Transverse colon (tissue), 4 donors: ENCODE results near the gene PI16. TPM values are rescaled to one million over a fixed set of nuclear protein-coding genes. Genes with fewer than 3 reads are reported as not detected.
"Not testable (repeated sequence)": the region's sequence is repeated elsewhere in the genome, so short reads cannot be mapped to it uniquely, and the experiment has no call there.

ENCODE experiments used
- DNase-seq: peaks from one replicate; pipeline ENCODE4 v3.0.0-alpha.2; 2019
- H3K27ac ChIP-seq, 4 donors: fragments of 200-600 bp; sonication (generic); 2 replicates each; pipeline ENCODE4 v1.5.1; 2016 to 2018; ENCODE audit warnings: inconsistent platforms in 4 of 4
- H3K27me3 ChIP-seq: fragments of 200-600 bp; sonication (generic); 2 replicates; pipeline ENCODE4 v1.5.1; 2017; ENCODE audit warnings: inconsistent platforms
- H3K36me3 ChIP-seq, 4 donors: fragments of 200-600 bp; sonication (generic); 2 replicates each; pipeline ENCODE4 v1.5.1; 2017 to 2019; ENCODE audit warnings: inconsistent platforms in 4 of 4
- H3K4me1 ChIP-seq, 4 donors: fragments of 200-600 bp; sonication (generic); 2 replicates each; pipeline ENCODE4 v1.5.1; 2017 to 2020; ENCODE audit warnings: inconsistent platforms in 4 of 4
- H3K4me3 ChIP-seq, 4 donors: fragments of 200-600 bp; sonication (generic); 1 replicate in 1 of 4; 2 replicates in 3 of 4; pipeline versions ENCODE4 v1.5.1 to v1.6.1; 2017 to 2019; ENCODE audit warnings: inconsistent platforms in 4 of 4
- H3K9me3 ChIP-seq, 2 donors: fragments of 200-600 bp; sonication (generic); 2 replicates each; pipeline ENCODE4 v1.5.1; 2017 to 2019; ENCODE audit warnings: inconsistent platforms in 2 of 2
- CTCF ChIP-seq, 5 experiments: fragments of 200-600 bp in 3 of 5; fragments of 450-650 bp in 2 of 5; sonication (generic) in 3 of 5; IDR thresholded peaks; 1 replicate in 2 of 5; 2 replicates in 3 of 5; pipeline ENCODE4 v1.5.1; 2016 to 2017; ENCODE audit warnings: antibody characterized with exemption in 5 of 5, inconsistent platforms in 3 of 5, mild to moderate bottlenecking in 2 of 5, moderate library complexity in 1 of 5
- EP300 ChIP-seq: sonication (generic); formaldehyde crosslinking; IDR thresholded peaks from one replicate; pipeline ENCODE4 v1.6.1; 2017; ENCODE audit warnings: antibody characterized with exemption, low read depth
- POLR2A ChIP-seq: fragments of 450-650 bp; IDR thresholded peaks from one replicate; pipeline ENCODE4 v1.6.1; 2016; ENCODE audit warnings: antibody characterized with exemption, mild to moderate bottlenecking, moderate library complexity
- POLR2AphosphoS5 ChIP-seq, 3 donors: sonication (generic); formaldehyde crosslinking; IDR thresholded peaks; one replicate each; pipeline ENCODE4 v1.6.1; 2016; ENCODE audit warnings: antibody characterized with exemption in 3 of 3
- WGBS, 2 donors: methylation state at CpG; one replicate each; pipeline ENCODE4 v1.1.5; 2018; ENCODE audit warnings: low coverage in 1 of 2; 5-methylcytosine and 5-hydroxymethylcytosine counted together
- in situ Hi-C, 4 donors: fragments of 200-750 bp; cut with MboI; loops; one replicate each; pipeline versions ENCODE4 v1.15.0 to v1.15.1; 2017; ENCODE audit warnings: low sequenced_read_pairs in 3 of 4, low pct_ligation_motif_present in 1 of 4, low pct_unique_long_range_greater_than_20kb in 1 of 4
- intact Hi-C: fragments of 100-400 bp; cut with DNase I; formaldehyde crosslinking; loops from one replicate; pipeline ENCODE4 v1.15.1; 2023; ENCODE audit warnings: low total_unique reads
- total RNA-seq, 4 donors: library from RNA; depleted of rRNA; stranded (reverse); fragments of >200 nt; gene quantifications; one replicate each; pipeline ENCODE4 v1.1.0, GENCODE V29; 2016

PI16 gene
- total RNA-seq, 4 donors from 2014 or later = 0.60 to 5.6 (median 4.0) TPM; not detected in 1

GRCh38 chr6:36986704-36987047 is 32.1 kb downstream of the PI16 start:
- Histone ChIP-seq H3K4me3 (peak overlapping the region; percentile 68 to 99 (median 90)), H3K27ac (peak overlapping the region; percentile 93 to 96 (median 94)), H3K36me3 (no peaks in the 10 kb centered on the region), H3K9me3 (no peaks in the 10 kb centered on the region), H3K4me1 (peaks cover 28 to 49% (median 37%) of the 10 kb centered on the region in 4 donors), H3K27me3 (no peaks in the 10 kb centered on the region)
- DNase-seq = no peak
- intact Hi-C loops = no loop called here
- in situ Hi-C loops = loop anchor here in 1 of 4 donors (10.0 kb wide), 1 partner anchor 102 kb away; the partner anchor contains the start of gene C6orf89
- TF ChIP-seq POLR2A (no peak), EP300 (no peak), CTCF (IDR thresholded peaks at IDR 0.05) (no peak), POLR2AphosphoS5 (IDR thresholded peaks at IDR 0.05) (no peak)
- WGBS, 2 donors = 1% methylated on average over 8 of the region's 8 CpGs; no CpG with 5 or more reads in 1 of the 2 donors

GRCh38 chr6:36989264-36989663 is 34.7 kb downstream of the PI16 start:
- DNase-seq = no peak
- H3K4me3 ChIP-seq = no peak overlapping the region
- in situ Hi-C loops = loop anchor here in 1 of 4 donors (10.0 kb wide), 1 partner anchor 104 kb away; the partner anchor contains the start of gene C6orf89
- H3K4me1 ChIP-seq = peaks cover 16 to 25% (median 19%) of the 10 kb centered on the region in 4 donors
- no peak overlapping the region for H3K27ac ChIP-seq
- H3K27me3 ChIP-seq = no peaks in the 10 kb centered on the region
- no peaks in the 10 kb centered on the region for H3K9me3 ChIP-seq
- TF ChIP-seq EP300 (no peak), CTCF (IDR thresholded peaks at IDR 0.05) (no peak), POLR2AphosphoS5 (IDR thresholded peaks at IDR 0.05) (no peak), POLR2A (no peak)
- H3K36me3 ChIP-seq = no peaks in the 10 kb centered on the region
- 82 to 83% methylated on average over 2 to 6 of the region's 6 CpGs for WGBS, 2 donors
- intact Hi-C loops = no loop called here

- H3K4me3 ChIP-seq, H3K27ac ChIP-seq, H3K27me3 ChIP-seq, in situ Hi-C loops, H3K9me3 ChIP-seq, H3K36me3 ChIP-seq, intact Hi-C loops, DNase-seq: not testable (repeated sequence)
- WGBS, 2 donors = 79% methylated on average over 2 of the region's 2 CpGs; no CpG with 5 or more reads in 1 of the 2 donors
- peaks cover 7 to 16% (median 11%) of the 10 kb centered on the region in 4 donors for H3K4me1 ChIP-seq
Observed at GRCh38 chr6:36990401-36990800, 35.9 kb downstream of the PI16 start.

- DNase-seq = peak; percentile 49
- H3K9me3 ChIP-seq = no peaks in the 10 kb centered on the region
- in situ Hi-C loops = no loop called here
- H3K27me3 ChIP-seq = no peaks in the 10 kb centered on the region
- no peaks in the 10 kb centered on the region for H3K36me3 ChIP-seq
- 63 to 73% methylated on average over 3 to 18 of the region's 18 CpGs for WGBS, 2 donors
- intact Hi-C loops = no loop called here
- H3K27ac ChIP-seq = peak overlapping the region; percentile 39 to 69 (median 64)
- TF ChIP-seq CTCF (IDR thresholded peaks at IDR 0.05) (no peak), POLR2AphosphoS5 (IDR thresholded peaks at IDR 0.05) (no peak), EP300 (no peak), POLR2A (no peak)
- H3K4me1 ChIP-seq = peaks cover 0 to 6% (median 3%) of the 10 kb centered on the region in 4 donors
- H3K4me3 ChIP-seq = no peak overlapping the region
Observed at GRCh38 chr6:36997811-36998722, 43.5 kb downstream of the PI16 start.
